Hair follicular keratinocyte (primary cell): Measurements from ENCODE around the gene PLCD1. TPM values are rescaled to one million over a fixed set of nuclear protein-coding genes. Genes with fewer than 3 reads are reported as not detected.

Source experiments
- total RNA-seq: library from RNA; depleted of rRNA; stranded (reverse); fragments of >200 nt; gene quantifications from 2 replicates; pipeline ENCODE4 v1.2.3, GENCODE V29; 2015

The PLCD1 gene
- total RNA-seq = 19.9 and 52.9 TPM in 2 replicates

GRCh38 chr3:38029400-38030125 is at the start of gene PLCD1:
TSS of gene PLCD1 (minus strand) at chr3:38029642. CDS start at chr3:38029539, 103 bp downstream.

DNA sequence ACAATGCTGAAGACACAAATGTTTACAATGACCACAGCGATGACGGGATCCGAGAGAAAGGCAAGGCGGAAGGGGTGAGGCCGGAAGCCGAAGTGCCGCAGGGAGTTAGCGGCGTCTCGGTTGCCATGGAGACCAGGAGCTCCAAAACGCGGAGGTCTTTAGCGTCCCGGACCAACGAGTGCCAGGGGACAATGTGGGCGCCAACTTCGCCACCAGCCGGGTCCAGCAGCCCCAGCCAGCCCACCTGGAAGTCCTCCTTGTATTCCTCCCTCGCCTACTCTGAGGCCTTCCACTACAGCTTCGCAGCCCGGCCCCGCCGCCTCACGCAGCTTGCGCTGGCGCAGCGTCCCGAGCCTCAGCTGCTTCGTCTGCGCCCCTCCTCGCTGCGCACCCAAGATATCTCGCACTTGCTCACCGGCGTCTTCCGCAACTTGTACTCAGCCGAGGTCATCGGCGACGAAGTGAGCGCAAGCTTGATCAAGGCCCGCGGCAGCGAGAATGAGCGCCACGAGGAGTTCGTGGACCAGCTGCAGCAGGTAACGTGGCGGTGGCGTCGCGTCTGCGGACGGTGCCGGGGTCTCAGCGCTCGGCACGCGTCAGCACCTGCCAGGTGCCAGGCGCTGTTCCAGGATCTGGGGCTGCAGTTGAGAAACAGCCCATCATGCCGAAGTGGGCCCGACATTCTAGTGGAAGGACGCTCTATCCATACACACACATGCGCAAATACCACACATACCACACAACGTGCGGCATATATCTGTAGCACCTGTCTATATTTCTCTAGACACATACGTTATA is 9.9 kb upstream of the PLCD1 start, which contains the start of gene DLEC1:
Gene DLEC1 (plus strand): TSS at position 108 of the 798 bp plus-strand sequence. CDS start 18 bp downstream, at position 126.

DNA sequence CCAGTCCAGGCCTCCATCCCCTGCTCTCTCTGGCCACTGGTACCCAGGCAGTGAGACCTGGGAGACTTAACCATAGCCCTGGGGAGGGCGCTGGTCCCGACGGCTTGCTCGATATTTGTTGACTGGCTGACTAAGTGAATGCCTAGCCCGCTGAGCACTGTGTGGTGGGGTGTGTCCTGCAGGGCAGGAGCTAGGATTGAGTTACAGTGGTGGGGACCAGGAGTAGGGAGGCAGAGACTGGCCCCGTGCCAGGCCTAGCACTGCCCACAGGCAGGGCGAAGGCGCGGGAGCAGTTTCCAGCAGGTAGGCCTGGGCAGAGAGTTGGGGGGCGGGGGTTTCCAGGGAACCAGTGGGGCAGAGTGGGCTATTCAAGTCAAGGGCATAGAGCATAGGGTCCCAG is 38.9 kb downstream of the PLCD1 start, which contains the start of gene VILL:
Gene VILL (plus strand): TSS at position 260 of the 400 bp plus-strand sequence. CDS start 2,887 bp downstream, outside the sequence.

Other genes with a start within 250 kb of the PLCD1 start
- gene CTDSPL, start 167.8 kb downstream of the PLCD1 start, total RNA-seq = 37.0 and 39.4 TPM in 2 replicates
- 3.5 and 5.2 TPM in 2 replicates for gene VILL, start 38.9 kb downstream of the PLCD1 start, total RNA-seq
- gene DLEC1, start 9.6 kb upstream of the PLCD1 start, total RNA-seq = not detected in 2 replicates
- gene ACAA1, start 107.5 kb upstream of the PLCD1 start, total RNA-seq = 39.9 and 59.7 TPM in 2 replicates
- gene MYD88, start 109.0 kb upstream of the PLCD1 start, total RNA-seq = 24.3 and 24.9 TPM in 2 replicates
- gene OXSR1, start 135.9 kb upstream of the PLCD1 start, total RNA-seq = 35.5 and 37.5 TPM in 2 replicates
- not detected in 2 replicates for gene SLC22A13, start 236.2 kb upstream of the PLCD1 start, total RNA-seq